Activated CD4-positive, alpha-beta memory T cell treated with anti-CD3 and anti-CD28 coated beads, Interleukin-2, amount 10 ng/mL, durations not matched to agents 7 days and 5 days (primary cell): ENCODE data around the gene UXS1. TPM values are rescaled to one million over a fixed set of nuclear protein-coding genes. Genes with fewer than 3 reads are reported as not detected.

ENCODE experiments used
- CTCF ChIA-PET: fragments of 350-600 bp; sonication (Branson Sonifier 250); formaldehyde crosslinking; loops from one replicate; lab custom pipeline; 2021; ENCODE audit warnings: antibody characterized with exemption, inconsistent platforms; lab: Charles Lee
- POLR2A ChIA-PET: fragments of 350-600 bp; sonication (Branson Sonifier 250); formaldehyde crosslinking; loops from one replicate; lab custom pipeline; 2021; ENCODE audit warnings: antibody characterized with exemption; lab: Charles Lee
- DNase-seq: peaks from one replicate; pipeline ENCODE4 v3.0.0-alpha.2; 2020
- H3K27ac Mint-ChIP-seq: one replicate; pipeline ENCODE4 v1.8.0; 2021; ENCODE audit warnings: mild to moderate bottlenecking, mixed read lengths
- H3K27me3 Mint-ChIP-seq: one replicate; pipeline ENCODE4 v1.8.0; 2021; ENCODE audit warnings: mixed read lengths
- H3K36me3 Mint-ChIP-seq: one replicate; pipeline ENCODE4 v1.8.0; 2021; ENCODE audit warnings: low read depth, mixed read lengths
- H3K4me1 Mint-ChIP-seq: one replicate; pipeline ENCODE4 v1.8.0; 2021; ENCODE audit warnings: mixed read lengths
- H3K4me3 Mint-ChIP-seq: one replicate; pipeline ENCODE4 v1.8.0; 2021; ENCODE audit warnings: mild to moderate bottlenecking, mixed read lengths
- H3K9me3 Mint-ChIP-seq: one replicate; pipeline ENCODE4 v1.8.0; 2021; ENCODE audit warnings: mixed read lengths
- total RNA-seq, 2 experiments: library from RNA; stranded (reverse); gene quantifications; one replicate each; pipeline ENCODE4 v1.2.3, GENCODE V29; 2021

The UXS1 gene
- total RNA-seq, 2 experiments from 2014 or later: 74.4 to 74.6 TPM

DNA sequence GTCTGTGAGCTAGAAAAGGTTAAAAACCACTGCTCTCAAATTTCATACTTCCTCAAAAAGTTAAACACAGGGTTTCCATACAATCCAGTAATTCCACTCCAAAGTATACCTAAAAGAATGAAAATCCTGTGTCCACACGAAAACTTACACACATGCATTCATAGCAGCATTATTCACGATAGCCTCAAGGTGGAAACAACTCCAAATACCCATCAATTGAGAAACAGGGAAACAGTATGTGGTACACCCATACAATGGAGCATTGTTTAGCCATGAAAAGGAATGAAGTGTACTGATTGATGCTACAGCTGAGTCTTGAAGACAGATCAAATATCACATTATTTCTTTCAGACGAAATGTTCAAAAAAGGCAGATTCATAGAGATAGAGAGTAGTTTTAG lies 36.7 kb downstream of the UXS1 start:
- Mint-ChIP-seq H3K4me1 (peaks cover 80% of the 10 kb centered on the region), H3K27me3 (no peaks in the 10 kb centered on the region), H3K36me3 (peaks cover 84% of the 10 kb centered on the region), H3K9me3 (peaks cover 35% of the 10 kb centered on the region), H3K27ac (peak overlapping the region; percentile 53), H3K4me3 (peak overlapping the region; percentile 66)
- DNase-seq: no peak
- ChIA-PET POLR2A (interaction anchor here (6.1 to 9.2 kb wide), 3 partner anchors 11 to 37 kb away, joined by 110 to 190 read pairs (median 120); partner anchors contain the start of gene UXS1), CTCF (interaction anchor here (1.1 to 5.8 kb wide), 6 partner anchors 12 to 62 kb away, joined by 3 to 68 read pairs (median 16); no protein-coding TSS in a partner anchor)

- Mint-ChIP-seq H3K4me1 (peaks cover 80% of the 10 kb centered on the region), H3K27ac (no peak overlapping the region), H3K27me3 (no peaks in the 10 kb centered on the region), H3K4me3 (no peak overlapping the region), H3K9me3 (peaks cover 35% of the 10 kb centered on the region), H3K36me3 (peaks cover 89% of the 10 kb centered on the region)
- DNase-seq: no peak
- ChIA-PET POLR2A (interaction anchor here (6.1 to 9.2 kb wide), 3 partner anchors 10 to 38 kb away, joined by 110 to 190 read pairs (median 120); partner anchors contain the start of gene UXS1), CTCF (interaction anchor here (1.1 to 5.8 kb wide), 5 partner anchors 11 to 62 kb away, joined by 4 to 68 read pairs (median 26); no protein-coding TSS in a partner anchor)
Observed at GRCh38 chr2:106156305-106157296, 37.5 kb downstream of the UXS1 start.

DNA sequence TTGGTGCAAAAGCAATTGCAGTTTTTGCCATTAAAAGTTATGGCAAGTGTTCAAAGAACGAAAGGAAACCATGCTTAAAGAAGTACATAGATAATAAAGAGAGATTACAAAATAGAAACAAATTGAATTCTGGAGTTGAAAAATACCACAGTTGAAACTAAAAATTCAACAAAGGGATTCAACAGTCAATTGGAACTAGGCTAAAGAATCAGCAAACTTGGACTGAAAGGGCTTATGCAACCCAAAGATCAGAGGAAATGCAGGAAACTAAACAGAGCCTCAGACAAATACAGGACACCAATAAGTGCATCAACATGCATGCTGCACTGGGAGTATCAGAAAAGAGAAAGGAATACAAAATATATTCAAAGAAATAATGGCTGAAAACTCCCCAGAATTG lies 40.3 kb downstream of the UXS1 start:
- no peak for DNase-seq
- no peak overlapping the region for H3K4me3 Mint-ChIP-seq
- CTCF ChIA-PET: no interaction called here
- H3K4me1 Mint-ChIP-seq: peaks cover 83% of the 10 kb centered on the region
- no peak overlapping the region for H3K27ac Mint-ChIP-seq
- H3K9me3 Mint-ChIP-seq: peaks cover 35% of the 10 kb centered on the region
- H3K27me3 Mint-ChIP-seq: no peaks in the 10 kb centered on the region
- POLR2A ChIA-PET: interaction anchor here (1.2 to 9.2 kb wide), 3 partner anchors 9 to 16 kb away, joined by 3 to 120 read pairs (median 4); no protein-coding TSS in a partner anchor
- H3K36me3 Mint-ChIP-seq: peaks cover 98% of the 10 kb centered on the region

DNA sequence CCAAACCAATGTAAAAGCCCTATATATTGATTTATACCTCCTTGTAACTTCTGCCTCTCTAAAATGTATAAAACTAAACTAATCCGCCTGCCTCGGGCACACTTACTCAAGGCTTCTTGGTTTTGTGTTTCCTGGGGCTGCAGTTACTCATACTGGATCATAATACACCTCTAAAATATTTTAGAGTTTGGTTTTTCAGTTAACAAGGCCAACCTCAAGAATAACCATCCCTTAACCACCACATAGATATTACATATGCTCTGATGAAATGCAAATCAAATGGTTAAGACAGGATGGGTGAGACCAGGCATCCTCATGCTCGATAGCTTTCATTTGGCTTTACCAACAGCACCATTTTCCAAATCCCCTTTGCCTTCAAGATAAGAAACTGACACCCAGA lies 46.4 kb downstream of the UXS1 start:
- POLR2A ChIA-PET: interaction anchor here (0.7 to 9.0 kb wide), 8 partner anchors 10 to 53 kb away, joined by 3 to 190 read pairs (median 5); partner anchors contain the start of gene UXS1
- Mint-ChIP-seq H3K4me3 (peak overlapping the region; percentile 36), H3K4me1 (peaks cover 81% of the 10 kb centered on the region), H3K9me3 (peaks cover under 1% of the 10 kb centered on the region), H3K27me3 (no peaks in the 10 kb centered on the region), H3K36me3 (peaks cover 85% of the 10 kb centered on the region), H3K27ac (peak overlapping the region; percentile 90)
- no peak for DNase-seq
- CTCF ChIA-PET: interaction anchor here (0.8 to 7.0 kb wide), 5 partner anchors 9 to 90 kb away, joined by 3 to 68 read pairs (median 5); no protein-coding TSS in a partner anchor

- H3K4me3 Mint-ChIP-seq: no peak overlapping the region
- peak overlapping the region; percentile 90 for H3K27ac Mint-ChIP-seq
- POLR2A ChIA-PET: interaction anchor here (0.7 to 9.0 kb wide), 5 partner anchors 9 to 53 kb away, joined by 3 to 190 read pairs (median 20); partner anchors contain the start of gene UXS1
- CTCF ChIA-PET: interaction anchor here (1.0 to 7.0 kb wide), 3 partner anchors 9 to 89 kb away, joined by 3 to 68 read pairs (median 12); no protein-coding TSS in a partner anchor
- H3K36me3 Mint-ChIP-seq: peaks cover 85% of the 10 kb centered on the region
- no peaks in the 10 kb centered on the region for H3K9me3 Mint-ChIP-seq
- DNase-seq: no peak
- H3K27me3 Mint-ChIP-seq: no peaks in the 10 kb centered on the region
- H3K4me1 Mint-ChIP-seq: peaks cover 81% of the 10 kb centered on the region
Observed at GRCh38 chr2:106147159-106147558, 46.9 kb downstream of the UXS1 start.

DNA sequence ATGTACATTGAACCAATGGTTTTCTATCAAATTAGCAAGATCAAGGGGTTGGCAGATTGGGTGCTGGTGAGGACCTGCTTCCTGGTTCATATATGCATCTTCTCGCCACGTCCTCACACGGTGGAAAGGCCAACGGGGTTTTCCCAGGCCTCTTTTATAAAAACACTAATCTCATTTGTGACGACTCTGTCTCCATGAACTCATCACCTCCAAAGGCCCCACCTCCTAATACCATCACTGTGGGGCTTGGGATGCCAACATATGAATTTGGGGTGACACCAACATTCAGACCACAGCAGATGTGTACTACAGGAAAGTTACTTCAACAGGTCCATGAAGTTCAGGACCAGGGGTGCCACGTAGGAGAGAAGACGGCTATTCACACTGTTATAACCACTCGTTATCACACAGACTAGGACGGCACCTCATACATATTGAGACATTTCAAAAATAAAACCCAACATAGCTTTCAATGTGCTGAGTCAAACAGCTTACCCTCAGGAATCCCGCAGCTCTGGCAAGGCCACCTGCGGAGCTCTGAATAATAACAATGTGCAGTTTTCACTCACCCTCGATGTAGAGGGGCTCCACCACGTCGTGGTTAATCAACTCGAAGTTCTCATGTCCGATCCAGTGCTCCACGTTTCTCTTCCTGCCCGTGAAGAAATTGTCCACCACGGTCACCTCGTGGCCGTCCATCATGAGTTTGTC lies 49.3 kb downstream of the UXS1 start:
- Mint-ChIP-seq H3K4me1 (peaks cover 83% of the 10 kb centered on the region), H3K27me3 (no peaks in the 10 kb centered on the region), H3K9me3 (no peaks in the 10 kb centered on the region), H3K4me3 (peak overlapping the region; percentile 46), H3K36me3 (peaks cover 72% of the 10 kb centered on the region), H3K27ac (peak overlapping the region; percentile 82)
- peak; percentile 58 for DNase-seq
- POLR2A ChIA-PET: interaction anchor here (1.0 to 9.0 kb wide), 4 partner anchors 9 to 48 kb away, joined by 3 to 190 read pairs (median 12); partner anchors contain the start of gene UXS1
- CTCF ChIA-PET: interaction anchor here (1.5 to 7.0 kb wide), 2 partner anchors 14 to 35 kb away, joined by 3 to 68 read pairs; no protein-coding TSS in a partner anchor

GRCh38 chr2:106143495-106144215 lies 50.4 kb downstream of the UXS1 start:
- peak overlapping the region; percentile 82 for H3K27ac Mint-ChIP-seq
- DNase-seq: no peak
- H3K9me3 Mint-ChIP-seq: no peaks in the 10 kb centered on the region
- H3K4me3 Mint-ChIP-seq: no peak overlapping the region
- no peaks in the 10 kb centered on the region for H3K27me3 Mint-ChIP-seq
- CTCF ChIA-PET: interaction anchor here (1.5 to 7.0 kb wide), 2 partner anchors 15 to 34 kb away, joined by 3 to 68 read pairs; no protein-coding TSS in a partner anchor
- POLR2A ChIA-PET: interaction anchor here (1.3 to 9.0 kb wide), 2 partner anchors 11 to 16 kb away, joined by 3 to 190 read pairs; no protein-coding TSS in a partner anchor
- H3K4me1 Mint-ChIP-seq: peaks cover 83% of the 10 kb centered on the region
- H3K36me3 Mint-ChIP-seq: peaks cover 72% of the 10 kb centered on the region

GRCh38 chr2:106142683-106143082 lies 51.4 kb downstream of the UXS1 start:
- Mint-ChIP-seq H3K9me3 (no peaks in the 10 kb centered on the region), H3K4me3 (no peak overlapping the region), H3K36me3 (peaks cover 71% of the 10 kb centered on the region), H3K27ac (peak overlapping the region; percentile 48), H3K4me1 (peaks cover 83% of the 10 kb centered on the region), H3K27me3 (no peaks in the 10 kb centered on the region)
- POLR2A ChIA-PET: interaction anchor here (9.0 kb wide), 1 partner anchor 17 kb away, joined by 190 read pairs; no protein-coding TSS in a partner anchor
- DNase-seq: no peak
- CTCF ChIA-PET: interaction anchor here (7.0 kb wide), 1 partner anchor 16 kb away, joined by 68 read pairs; no protein-coding TSS in a partner anchor

GRCh38 chr2:106140913-106141312 lies 53.2 kb downstream of the UXS1 start:
- Mint-ChIP-seq H3K27me3 (no peaks in the 10 kb centered on the region), H3K27ac (peak overlapping the region; percentile 90), H3K4me3 (no peak overlapping the region), H3K36me3 (peaks cover 70% of the 10 kb centered on the region), H3K9me3 (no peaks in the 10 kb centered on the region), H3K4me1 (peaks cover 72% of the 10 kb centered on the region)
- ChIA-PET POLR2A (interaction anchor here (0.9 to 5.7 kb wide), 3 partner anchors 18 to 52 kb away, joined by 3 to 120 read pairs (median 5); no protein-coding TSS in a partner anchor), CTCF (interaction anchor here (0.9 to 4.7 kb wide), 2 partner anchors 18 to 25 kb away, joined by 4 to 30 read pairs; no protein-coding TSS in a partner anchor)
- DNase-seq: no peak

- no peak overlapping the region for H3K4me3 Mint-ChIP-seq
- no peak for DNase-seq
- no peaks in the 10 kb centered on the region for H3K27me3 Mint-ChIP-seq
- no peaks in the 10 kb centered on the region for H3K9me3 Mint-ChIP-seq
- ChIA-PET POLR2A (interaction anchor here (0.9 to 5.7 kb wide), 3 partner anchors 18 to 53 kb away, joined by 3 to 120 read pairs (median 5); partner anchors contain the start of gene UXS1), CTCF (interaction anchor here (0.9 to 4.7 kb wide), 2 partner anchors 19 to 26 kb away, joined by 4 to 30 read pairs; no protein-coding TSS in a partner anchor)
- peaks cover 66% of the 10 kb centered on the region for H3K4me1 Mint-ChIP-seq
- H3K27ac Mint-ChIP-seq: peak overlapping the region; percentile 90
- H3K36me3 Mint-ChIP-seq: peaks cover 64% of the 10 kb centered on the region
Observed at GRCh38 chr2:106140113-106140512, 54.0 kb downstream of the UXS1 start.
